HepG2 (cell line): ENCODE data around the gene BEND3. TPM values are rescaled to one million over a fixed set of nuclear protein-coding genes. Genes with fewer than 3 reads are reported as not detected.

ENCODE experiments used
- ATAC-seq: fragments of 200-7000 bp; cut with Tn5 transposase; 3 replicates; pipeline ENCODE4 v1.9.1; 2020; ENCODE audit warnings: mild to moderate bottlenecking, moderate library complexity
- BruUV-seq: library from RNA; stranded (reverse); fragments of 400-500 nt; replicated peaks from 2 replicates; lab custom pipeline; 2021; lab: Mats Ljungman, UMichigan
- CTCF ChIA-PET: fragments of 300-600 bp; formaldehyde crosslinking; extraction: SDS; loops from one replicate; lab custom pipeline; 2021; ENCODE audit warnings: low total read pairs, inconsistent platforms, low intra/inter-chr PET ratio; lab: Yijun Ruan, JAX
- POLR2A ChIA-PET: fragments of 350-600 bp; sonication (Branson Sonifier 250); formaldehyde crosslinking; loops from one replicate; lab custom pipeline; 2020; ENCODE audit warnings: antibody characterized with exemption, inconsistent platforms; lab: Yijun Ruan, JAX
- DNase-seq: peaks from one replicate; pipeline ENCODE4 v3.0.0-alpha.2; 2015; ENCODE audit warnings: low spot score
- FAIRE-seq: peaks from 3 replicates; lab custom pipeline; 2011; peaks lifted over from hg19 to GRCh38; lab: Jason Lieb, UNC
- H2AFZ ChIP-seq: one replicate; pipeline ENCODE4 v1.6.1; 2011; ENCODE audit warnings: low read length, inconsistent platforms
- H3K27ac ChIP-seq: fragments of 300-600 bp; 3 replicates; pipeline ENCODE4 v1.8.0; 2011; ENCODE audit warnings: mixed run types, mild to moderate bottlenecking, mixed read lengths, low read length, inconsistent platforms; ENCODE audit not compliant: insufficient read depth; ENCODE audit errors: extremely low read length
- H3K27me3 ChIP-seq, 2 experiments: fragments of 200-600 bp in 1 of 2; 2 replicates in 1 of 2; 3 replicates in 1 of 2; pipeline versions ENCODE4 v1.6.0 to v1.8.0; 2011; ENCODE audit warnings: low read length in 2 of 2, mild to moderate bottlenecking in 2 of 2, moderate library complexity in 2 of 2, inconsistent platforms in 1 of 2; ENCODE audit not compliant: insufficient read depth in 2 of 2, control insufficient read depth in 1 of 2
- H3K36me3 ChIP-seq, 2 experiments: fragments of 200-600 bp in 1 of 2; replicated peaks in 1 of 2; 2 replicates in 1 of 2; 3 replicates in 1 of 2; pipeline versions ENCODE4 v1.5.1 to v1.8.0; 2011; ENCODE audit warnings: low read length in 2 of 2, inconsistent platforms in 1 of 2; ENCODE audit not compliant: insufficient read depth in 2 of 2, control insufficient read depth in 1 of 2
- H3K4me1 ChIP-seq: 2 replicates; pipeline ENCODE4 v1.5.1; 2012; ENCODE audit warnings: low read length, inconsistent platforms; ENCODE audit not compliant: insufficient read depth
- H3K4me2 ChIP-seq: 2 replicates; pipeline ENCODE4 v1.6.0; 2011; ENCODE audit warnings: low read depth, low read length, inconsistent platforms
- H3K4me3 ChIP-seq, 3 experiments: fragments of 200-600 bp in 1 of 3; sonication (generic), shearing (Covaris generic) in 1 of 3; replicated peaks in 1 of 3; 2 replicates each; pipeline ENCODE4 v1.5.1; 2011 to 2016; ENCODE audit warnings: low read length in 3 of 3, inconsistent platforms in 2 of 3, low read depth in 2 of 3, mild to moderate bottlenecking in 2 of 3, control low read depth in 1 of 3, mixed read lengths in 1 of 3; ENCODE audit not compliant: insufficient read depth in 1 of 3
- H3K79me2 ChIP-seq: one replicate; pipeline ENCODE4 v1.6.1; 2011; ENCODE audit warnings: low read length, inconsistent platforms; ENCODE audit not compliant: insufficient read depth
- H3K9ac ChIP-seq: 2 replicates; pipeline ENCODE4 v1.6.0; 2011; ENCODE audit warnings: mild to moderate bottlenecking, low read depth, low read length, inconsistent platforms; ENCODE audit not compliant: insufficient read depth
- H3K9me3 ChIP-seq: 2 replicates; pipeline ENCODE4 v1.5.1; 2012; ENCODE audit warnings: mild to moderate bottlenecking, low read length
- H4K20me1 ChIP-seq: 2 replicates; pipeline ENCODE4 v1.6.0; 2011; ENCODE audit warnings: inconsistent platforms, mild to moderate bottlenecking, low read length, moderate library complexity; ENCODE audit not compliant: insufficient read depth
- CSRNP1 ChIP-seq: sonication (generic); formaldehyde crosslinking; IDR thresholded peaks from 2 replicates; pipeline ENCODE4 v1.8.1; 2023; ENCODE audit warnings: mild to moderate bottlenecking, missing genetic modification reagents
- DPF2 ChIP-seq: sonication (generic); formaldehyde crosslinking; IDR thresholded peaks from 2 replicates; pipeline ENCODE4 v1.4.0; 2020; ENCODE audit warnings: mild to moderate bottlenecking, low read depth, missing genetic modification reagents, borderline replicate concordance
- EEA1 ChIP-seq: sonication (generic); formaldehyde crosslinking; IDR thresholded peaks from 2 replicates; pipeline ENCODE4 v1.5.1; 2020; ENCODE audit warnings: mild to moderate bottlenecking, missing genetic modification reagents, borderline replicate concordance
- FOSL2 ChIP-seq: sonication (generic); formaldehyde crosslinking; IDR thresholded peaks from 2 replicates; pipeline ENCODE4 v1.4.0; 2020; ENCODE audit warnings: missing genetic modification reagents
- IRX3 ChIP-seq: sonication (generic); formaldehyde crosslinking; IDR thresholded peaks from 2 replicates; pipeline ENCODE4 v1.8.1; 2023; ENCODE audit warnings: mild to moderate bottlenecking, low read depth, missing genetic modification reagents, borderline replicate concordance
- POGZ ChIP-seq: sonication (generic); formaldehyde crosslinking; IDR thresholded peaks from 2 replicates; pipeline ENCODE4 v1.4.0; 2020; ENCODE audit warnings: mild to moderate bottlenecking, missing genetic modification reagents
- REXO4 ChIP-seq: sonication (generic); formaldehyde crosslinking; IDR thresholded peaks from 2 replicates; pipeline ENCODE4 v1.8.0; 2022; ENCODE audit warnings: missing genetic modification reagents, mild to moderate bottlenecking, borderline replicate concordance
- STAG1 ChIP-seq: sonication (generic); formaldehyde crosslinking; IDR thresholded peaks from 2 replicates; pipeline ENCODE4 v1.4.0; 2020; ENCODE audit warnings: missing genetic modification reagents
- ZNF331 ChIP-seq: sonication (generic); formaldehyde crosslinking; IDR thresholded peaks from 2 replicates; pipeline ENCODE4 v1.4.0; 2020; ENCODE audit warnings: missing genetic modification reagents
- ZNF768 ChIP-seq: sonication (generic); formaldehyde crosslinking; IDR thresholded peaks from 2 replicates; pipeline ENCODE4 v1.4.0; 2020; ENCODE audit warnings: missing genetic modification reagents
- WGBS: methylation state at CpG from one replicate; pipeline ENCODE4 v1.1.6; 2017; ENCODE audit warnings: low lambda C conversion rate; 5-methylcytosine and 5-hydroxymethylcytosine counted together
- in situ Hi-C: cut with HindIII; loops from 2 replicates; pipeline ENCODE4 v1.10.0; 2017; ENCODE audit warnings: low pct_unique_long_range_greater_than_20kb; ENCODE audit not compliant: extremely low pct_ligation_motif_present
- intact Hi-C: fragments of 100-400 bp; cut with micrococcal nuclease; formaldehyde crosslinking; loops from one replicate; pipeline ENCODE4 v1.10.0; 2022; ENCODE audit not compliant: unreplicated experiment
- polyA plus RNA-seq, 8 experiments: library from polyadenylated mRNA; depleted of rRNA in 3 of 8; stranded (reverse) in 7 of 8; unstranded in 1 of 8; fragments of >200 nt; fragmentation: Illumina TruSeq in 4 of 8; extraction: Trizol in 4 of 8; gene quantifications; 2 replicates each; pipeline versions ENCODE4 v1.2.1 to v1.2.3, GENCODE V29; 2011 to 2016; ENCODE audit warnings: low read depth in 4 of 8, missing spikeins in 1 of 8, mixed read lengths in 1 of 8; ENCODE audit not compliant: insufficient read depth in 1 of 8
- total RNA-seq, 5 experiments: library from RNA; depleted of rRNA; stranded (reverse); fragments of >200 nt; fragmentation: Illumina TruSeq; extraction: Trizol; gene quantifications; 2 replicates each; pipeline ENCODE4 v1.2.3, GENCODE V29; 2016; ENCODE audit warnings: low read depth in 1 of 5
- TF ChIP-seq, protein P1 (sequence below): sonication (generic); formaldehyde crosslinking; IDR thresholded peaks from 2 replicates; pipeline ENCODE4; 2020; ENCODE audit warnings: missing genetic modification reagents, mild to moderate bottlenecking, borderline replicate concordance
- TF ChIP-seq, protein P2 (sequence below): sonication (generic); formaldehyde crosslinking; IDR thresholded peaks from 2 replicates; pipeline ENCODE4 v1.4.0; 2020; ENCODE audit warnings: mild to moderate bottlenecking, missing genetic modification reagents, borderline replicate concordance
- TF ChIP-seq, protein P3 (sequence below), 2 experiments: fragments of 450-650 bp in 1 of 2; sonication (generic) in 1 of 2; formaldehyde crosslinking; IDR thresholded peaks; 2 replicates each; pipeline versions ENCODE4 v1.5.0 to v1.8.0; 2020 to 2022; ENCODE audit warnings: mild to moderate bottlenecking in 1 of 2, missing genetic modification reagents in 1 of 2
- TF ChIP-seq, protein P4 (sequence below): sonication (generic); formaldehyde crosslinking; IDR thresholded peaks from 2 replicates; pipeline ENCODE4 v1.5.0; 2020; ENCODE audit warnings: mild to moderate bottlenecking, missing genetic modification reagents

BEND3 gene
- total and polyA plus RNA-seq, 2 of the 13 experiments (the other 11 are each of a cell fraction or from before 2014, with no cell fraction given): 1.4 to 5.8 TPM

- Histone ChIP-seq H3K27me3 (no peaks in the 10 kb centered on the region; a peak in 1 of 5 replicates), H3K36me3 (no peaks in the 10 kb centered on the region), H3K4me1 (no peaks in the 10 kb centered on the region), H2AFZ (no peak overlapping the region), H3K27ac (no peak overlapping the region), H3K4me2 (no peak overlapping the region), H3K4me3 (no peak overlapping the region), H3K9ac (no peak overlapping the region), H3K79me2 (no peaks in the 10 kb centered on the region), H4K20me1 (no peaks in the 10 kb centered on the region), H3K9me3 (no peaks in the 10 kb centered on the region)
- intact Hi-C loops: no loop called here
- BruUV-seq: no TSS peak
- DNase-seq (no peak), FAIRE-seq (no peak), ATAC-seq (no peak)
- in situ Hi-C loops: no loop called here
- ChIA-PET POLR2A (no interaction called here), CTCF (no interaction called here)
- WGBS: 55% methylated on average over 5 of the region's 5 CpGs
- TF ChIP-seq POGZ (CRISPR knock-in tag) (no peak), ZNF768 (no peak), ZNF331 (CRISPR knock-in tag) (no peak), EEA1 (CRISPR knock-in tag) (no peak), REXO4 (CRISPR knock-in tag) (no peak), CSRNP1 (no peak), FOSL2 (CRISPR knock-in tag) (no peak), DPF2 (CRISPR knock-in tag) (no peak), STAG1 (CRISPR knock-in tag) (no peak), IRX3 (no peak)
- TF ChIP-seq, protein P1, sequence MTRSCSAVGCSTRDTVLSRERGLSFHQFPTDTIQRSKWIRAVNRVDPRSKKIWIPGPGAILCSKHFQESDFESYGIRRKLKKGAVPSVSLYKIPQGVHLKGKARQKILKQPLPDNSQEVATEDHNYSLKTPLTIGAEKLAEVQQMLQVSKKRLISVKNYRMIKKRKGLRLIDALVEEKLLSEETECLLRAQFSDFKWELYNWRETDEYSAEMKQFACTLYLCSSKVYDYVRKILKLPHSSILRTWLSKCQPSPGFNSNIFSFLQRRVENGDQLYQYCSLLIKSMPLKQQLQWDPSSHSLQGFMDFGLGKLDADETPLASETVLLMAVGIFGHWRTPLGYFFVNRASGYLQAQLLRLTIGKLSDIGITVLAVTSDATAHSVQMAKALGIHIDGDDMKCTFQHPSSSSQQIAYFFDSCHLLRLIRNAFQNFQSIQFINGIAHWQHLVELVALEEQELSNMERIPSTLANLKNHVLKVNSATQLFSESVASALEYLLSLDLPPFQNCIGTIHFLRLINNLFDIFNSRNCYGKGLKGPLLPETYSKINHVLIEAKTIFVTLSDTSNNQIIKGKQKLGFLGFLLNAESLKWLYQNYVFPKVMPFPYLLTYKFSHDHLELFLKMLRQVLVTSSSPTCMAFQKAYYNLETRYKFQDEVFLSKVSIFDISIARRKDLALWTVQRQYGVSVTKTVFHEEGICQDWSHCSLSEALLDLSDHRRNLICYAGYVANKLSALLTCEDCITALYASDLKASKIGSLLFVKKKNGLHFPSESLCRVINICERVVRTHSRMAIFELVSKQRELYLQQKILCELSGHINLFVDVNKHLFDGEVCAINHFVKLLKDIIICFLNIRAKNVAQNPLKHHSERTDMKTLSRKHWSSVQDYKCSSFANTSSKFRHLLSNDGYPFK: no peak
- TF ChIP-seq, protein P2, sequence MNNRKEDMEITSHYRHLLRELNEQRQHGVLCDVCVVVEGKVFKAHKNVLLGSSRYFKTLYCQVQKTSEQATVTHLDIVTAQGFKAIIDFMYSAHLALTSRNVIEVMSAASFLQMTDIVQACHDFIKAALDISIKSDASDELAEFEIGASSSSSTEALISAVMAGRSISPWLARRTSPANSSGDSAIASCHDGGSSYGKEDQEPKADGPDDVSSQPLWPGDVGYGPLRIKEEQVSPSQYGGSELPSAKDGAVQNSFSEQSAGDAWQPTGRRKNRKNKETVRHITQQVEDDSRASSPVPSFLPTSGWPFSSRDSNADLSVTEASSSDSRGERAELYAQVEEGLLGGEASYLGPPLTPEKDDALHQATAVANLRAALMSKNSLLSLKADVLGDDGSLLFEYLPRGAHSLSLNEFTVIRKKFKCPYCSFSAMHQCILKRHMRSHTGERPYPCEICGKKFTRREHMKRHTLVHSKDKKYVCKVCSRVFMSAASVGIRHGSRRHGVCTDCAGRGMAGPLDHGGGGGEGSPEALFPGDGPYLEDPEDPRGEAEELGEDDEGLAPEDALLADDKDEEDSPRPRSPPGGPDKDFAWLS (CRISPR knock-in tag): no peak
- TF ChIP-seq, protein P3, sequence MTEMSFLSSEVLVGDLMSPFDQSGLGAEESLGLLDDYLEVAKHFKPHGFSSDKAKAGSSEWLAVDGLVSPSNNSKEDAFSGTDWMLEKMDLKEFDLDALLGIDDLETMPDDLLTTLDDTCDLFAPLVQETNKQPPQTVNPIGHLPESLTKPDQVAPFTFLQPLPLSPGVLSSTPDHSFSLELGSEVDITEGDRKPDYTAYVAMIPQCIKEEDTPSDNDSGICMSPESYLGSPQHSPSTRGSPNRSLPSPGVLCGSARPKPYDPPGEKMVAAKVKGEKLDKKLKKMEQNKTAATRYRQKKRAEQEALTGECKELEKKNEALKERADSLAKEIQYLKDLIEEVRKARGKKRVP (CRISPR knock-in tag; IDR thresholded peaks at IDR 0.05): no peak
- TF ChIP-seq, protein P4, sequence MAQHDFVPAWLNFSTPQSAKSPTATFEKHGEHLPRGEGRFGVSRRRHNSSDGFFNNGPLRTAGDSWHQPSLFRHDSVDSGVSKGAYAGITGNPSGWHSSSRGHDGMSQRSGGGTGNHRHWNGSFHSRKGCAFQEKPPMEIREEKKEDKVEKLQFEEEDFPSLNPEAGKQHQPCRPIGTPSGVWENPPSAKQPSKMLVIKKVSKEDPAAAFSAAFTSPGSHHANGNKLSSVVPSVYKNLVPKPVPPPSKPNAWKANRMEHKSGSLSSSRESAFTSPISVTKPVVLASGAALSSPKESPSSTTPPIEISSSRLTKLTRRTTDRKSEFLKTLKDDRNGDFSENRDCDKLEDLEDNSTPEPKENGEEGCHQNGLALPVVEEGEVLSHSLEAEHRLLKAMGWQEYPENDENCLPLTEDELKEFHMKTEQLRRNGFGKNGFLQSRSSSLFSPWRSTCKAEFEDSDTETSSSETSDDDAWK (CRISPR knock-in tag): no peak
These were observed 96.3 kb downstream of the BEND3 start for GRCh38 chr6:107019047-107019446.
